Muscle of leg (tissue), 11 donors: ENCODE results near the gene AGT. TPM values are rescaled to one million over a fixed set of nuclear protein-coding genes. Genes with fewer than 3 reads are reported as not detected.
"Not testable (repeated sequence)": the region's sequence is repeated elsewhere in the genome, so short reads cannot be mapped to it uniquely, and the experiment has no call there.

Experiments used
- DNase-seq: peaks from one replicate; pipeline ENCODE4 v3.0.0; 2013
- H3K27ac ChIP-seq: one replicate; pipeline ENCODE4 v1.5.1; 2013; ENCODE audit warnings: mild to moderate bottlenecking, low read length, control low read depth
- H3K27me3 ChIP-seq: one replicate; pipeline ENCODE4 v1.6.1; 2013; ENCODE audit warnings: low read length; ENCODE audit not compliant: control insufficient read depth, insufficient read depth
- H3K36me3 ChIP-seq: one replicate; pipeline ENCODE4 v1.6.1; 2013; ENCODE audit warnings: low read length; ENCODE audit not compliant: control insufficient read depth, insufficient read depth
- H3K4me1 ChIP-seq: one replicate; pipeline ENCODE4 v1.6.1; 2013; ENCODE audit warnings: low read length; ENCODE audit not compliant: control insufficient read depth, insufficient read depth
- H3K4me3 ChIP-seq: one replicate; pipeline ENCODE4 v1.5.1; 2013; ENCODE audit warnings: low read length, control low read depth
- H3K9me3 ChIP-seq: replicated peaks from 2 replicates; pipeline ENCODE4 v1.6.1; 2013; ENCODE audit warnings: low read depth, low read length; ENCODE audit not compliant: control insufficient read depth
- WGBS: methylation state at CpG from one replicate; pipeline ENCODE4 v1.1.5; 2013; ENCODE audit warnings: missing lambda C conversion rate; ENCODE audit not compliant: insufficient coverage; 5-methylcytosine and 5-hydroxymethylcytosine counted together
- polyA plus RNA-seq, 8 donors: library from polyadenylated mRNA; unstranded; fragments of 120-200 nt; gene quantifications; one replicate each; pipeline versions ENCODE4 v1.2.1 to v1.2.3, GENCODE V29; 2013; ENCODE audit warnings: inconsistent platforms in 1 of 8, low replicate concordance in 1 of 8; ENCODE audit not compliant: insufficient read length in 8 of 8, insufficient read depth in 1 of 8
- total RNA-seq: library from RNA; stranded (reverse); fragments of 120-200 nt; gene quantifications from one replicate; pipeline ENCODE4 v1.2.4, GENCODE V29; 2013

Gene AGT
- total and polyA plus RNA-seq, 9 donors = 7.2 to 15.7 (median 8.7) TPM

- peaks cover 3% of the 10 kb centered on the region for H3K27me3 ChIP-seq
- no peaks in the 10 kb centered on the region for H3K9me3 ChIP-seq
- DNase-seq = no peak
- peaks cover 2% of the 10 kb centered on the region for H3K36me3 ChIP-seq
- WGBS = 84% methylated on average over 8 of the region's 19 CpGs
- H3K4me3 ChIP-seq = no peak overlapping the region
- H3K4me1 ChIP-seq = peaks cover 4% of the 10 kb centered on the region
- no peak overlapping the region for H3K27ac ChIP-seq
Observed at GRCh38 chr1:230701895-230702768, 11.8 kb downstream of the AGT start.

DNA sequence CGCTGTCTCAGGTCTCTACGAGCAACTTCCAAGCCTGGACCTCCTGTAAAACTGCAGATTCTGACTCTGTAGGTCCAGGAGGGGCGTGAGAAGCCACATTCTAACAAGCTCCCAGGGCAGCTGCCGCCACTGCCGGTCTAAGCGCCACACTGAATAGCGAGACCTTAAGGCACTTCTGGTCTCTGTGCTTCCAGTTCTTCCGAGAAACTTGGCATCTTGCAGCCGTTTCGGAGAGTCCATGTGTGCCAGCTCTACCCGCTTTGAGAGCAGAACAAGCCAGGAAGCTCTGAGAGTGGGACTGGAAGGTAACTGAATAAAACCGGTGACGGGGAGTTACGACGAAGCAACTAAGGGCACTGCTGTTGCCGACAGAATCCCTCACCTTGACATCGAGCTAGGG lies 12.5 kb downstream of the AGT start:
- 84% methylated on average over 17 of the region's 17 CpGs for WGBS
- Histone ChIP-seq H3K36me3 (peaks cover 2% of the 10 kb centered on the region), H3K27ac (no peak overlapping the region), H3K9me3 (no peaks in the 10 kb centered on the region), H3K4me1 (peaks cover 11% of the 10 kb centered on the region), H3K4me3 (no peak overlapping the region), H3K27me3 (peaks cover 3% of the 10 kb centered on the region)
- DNase-seq = no peak

DNA sequence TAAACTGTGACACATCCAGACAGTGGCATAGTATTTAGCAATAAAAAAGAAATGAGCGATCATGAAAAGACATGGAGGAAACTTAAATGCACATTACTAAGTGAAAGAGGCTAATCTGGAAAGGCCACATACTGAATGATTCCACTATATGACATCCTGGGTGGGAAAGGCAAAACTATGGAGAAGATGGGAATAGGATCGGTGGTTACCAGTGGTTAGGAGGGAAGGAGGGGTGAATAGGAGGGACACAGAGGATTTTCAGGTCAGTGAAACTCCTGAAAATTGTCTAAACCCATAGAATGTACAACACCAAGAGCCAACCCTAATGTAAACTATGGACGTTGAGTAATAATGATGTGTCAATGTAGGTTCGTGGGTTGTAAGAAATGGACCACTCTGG lies 13.8 kb downstream of the AGT start:
- Histone ChIP-seq H3K4me1 (peaks cover 15% of the 10 kb centered on the region), H3K27me3 (peaks cover 3% of the 10 kb centered on the region), H3K4me3 (no peak overlapping the region), H3K9me3 (no peaks in the 10 kb centered on the region), H3K36me3 (peaks cover 2% of the 10 kb centered on the region), H3K27ac (no peak overlapping the region)
- no CpG with 5 or more reads among the region's 4 CpGs for WGBS
- no peak for DNase-seq

GRCh38 chr1:230699716-230700115 lies 14.2 kb downstream of the AGT start:
- Histone ChIP-seq H3K9me3 (no peaks in the 10 kb centered on the region), H3K27me3 (peaks cover 3% of the 10 kb centered on the region), H3K4me1 (peaks cover 18% of the 10 kb centered on the region), H3K27ac (no peak overlapping the region), H3K36me3 (peaks cover 2% of the 10 kb centered on the region), H3K4me3 (no peak overlapping the region)
- WGBS = no CpG with 5 or more reads among the region's 1 CpG
- DNase-seq = no peak

GRCh38 chr1:230698964-230699363 lies 15.0 kb downstream of the AGT start:
- not testable (repeated sequence) for H3K9me3 ChIP-seq, DNase-seq, H3K4me3 ChIP-seq, H3K27me3 ChIP-seq, H3K27ac ChIP-seq, H3K36me3 ChIP-seq
- peaks cover 18% of the 10 kb centered on the region for H3K4me1 ChIP-seq

DNA sequence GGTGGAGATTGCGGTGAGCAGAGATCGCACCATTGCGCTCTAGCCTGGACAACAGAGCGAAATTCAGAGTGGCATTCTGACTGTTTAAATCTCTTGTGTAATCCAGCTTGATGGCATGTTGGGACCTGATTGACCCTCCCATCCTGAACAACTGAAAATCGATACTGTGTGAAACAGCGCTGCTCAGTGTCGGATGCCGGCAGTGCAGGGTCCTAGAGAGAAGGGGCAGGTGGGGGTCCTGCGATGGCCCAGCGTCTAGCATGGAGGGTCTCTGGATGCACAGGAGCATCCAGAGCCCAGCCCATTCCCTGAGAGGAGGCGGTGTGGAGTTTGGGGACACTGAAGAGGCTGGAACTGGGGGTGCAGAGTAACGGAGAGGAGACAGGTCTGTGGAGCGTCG lies 15.8 kb downstream of the AGT start:
- Histone ChIP-seq H3K27me3 (peaks cover 3% of the 10 kb centered on the region), H3K27ac (no peak overlapping the region), H3K4me3 (no peak overlapping the region), H3K4me1 (peaks cover 18% of the 10 kb centered on the region), H3K36me3 (peaks cover 15% of the 10 kb centered on the region), H3K9me3 (no peaks in the 10 kb centered on the region)
- DNase-seq = no peak
- WGBS = 86% methylated on average over 10 of the region's 14 CpGs

GRCh38 chr1:230696722-230697437 lies 17.0 kb downstream of the AGT start:
- WGBS = 71% methylated on average over 4 of the region's 7 CpGs
- Histone ChIP-seq H3K27me3 (peaks cover 3% of the 10 kb centered on the region), H3K4me3 (no peak overlapping the region), H3K9me3 (no peaks in the 10 kb centered on the region), H3K27ac (no peak overlapping the region), H3K36me3 (peaks cover 16% of the 10 kb centered on the region), H3K4me1 (peaks cover 18% of the 10 kb centered on the region)
- no peak for DNase-seq

DNA sequence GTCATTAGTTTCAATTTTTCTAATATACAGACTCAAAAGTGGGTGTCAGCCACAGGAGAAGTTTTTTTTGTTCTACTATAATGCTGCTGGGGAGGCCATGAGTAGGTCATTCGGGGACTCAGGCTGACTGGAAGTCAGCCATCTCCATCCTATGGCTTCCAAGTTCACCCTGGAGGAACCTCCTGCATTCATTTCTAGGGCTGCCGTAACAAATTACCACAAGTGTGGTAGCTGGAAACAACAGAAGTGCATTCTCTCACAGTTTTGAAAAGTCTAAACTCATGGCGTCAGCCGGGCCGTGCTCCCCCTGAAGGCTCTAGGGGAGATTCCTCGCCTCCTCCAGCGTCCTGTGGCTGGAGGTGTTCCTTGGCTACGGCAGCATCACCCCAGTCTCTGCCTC lies 17.7 kb downstream of the AGT start:
- Histone ChIP-seq H3K27me3 (no peaks in the 10 kb centered on the region), H3K27ac (no peak overlapping the region), H3K4me3 (no peak overlapping the region), H3K36me3 (peaks cover 20% of the 10 kb centered on the region), H3K9me3 (no peaks in the 10 kb centered on the region), H3K4me1 (peaks cover 18% of the 10 kb centered on the region)
- peak; percentile 28 for DNase-seq
- WGBS = 45% methylated on average over 7 of the region's 8 CpGs

DNA sequence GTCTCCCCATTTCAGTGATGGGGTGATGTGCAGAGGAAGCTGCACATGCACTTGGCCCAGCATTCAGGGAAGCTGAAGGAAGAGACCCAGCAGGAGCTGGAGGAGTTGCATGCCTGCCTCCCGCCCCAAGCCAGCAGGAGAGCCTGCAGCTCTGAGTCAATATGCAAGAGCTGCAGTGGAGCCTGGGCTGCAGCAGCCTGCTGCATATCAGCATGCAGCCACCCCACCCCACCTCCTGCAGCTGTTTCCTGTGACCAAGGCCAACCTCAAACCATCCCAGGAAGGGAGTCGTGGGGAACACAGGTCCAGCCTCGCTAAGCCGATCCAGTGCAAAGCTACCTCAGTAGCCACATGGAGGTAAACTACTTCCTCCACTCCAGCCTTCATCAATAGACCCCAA lies 18.9 kb downstream of the AGT start:
- Histone ChIP-seq H3K27ac (no peak overlapping the region), H3K4me3 (no peak overlapping the region), H3K9me3 (no peaks in the 10 kb centered on the region), H3K4me1 (peaks cover 18% of the 10 kb centered on the region), H3K36me3 (peaks cover 25% of the 10 kb centered on the region), H3K27me3 (no peaks in the 10 kb centered on the region)
- DNase-seq = no peak
- 56% methylated on average over 2 of the region's 4 CpGs for WGBS

DNA sequence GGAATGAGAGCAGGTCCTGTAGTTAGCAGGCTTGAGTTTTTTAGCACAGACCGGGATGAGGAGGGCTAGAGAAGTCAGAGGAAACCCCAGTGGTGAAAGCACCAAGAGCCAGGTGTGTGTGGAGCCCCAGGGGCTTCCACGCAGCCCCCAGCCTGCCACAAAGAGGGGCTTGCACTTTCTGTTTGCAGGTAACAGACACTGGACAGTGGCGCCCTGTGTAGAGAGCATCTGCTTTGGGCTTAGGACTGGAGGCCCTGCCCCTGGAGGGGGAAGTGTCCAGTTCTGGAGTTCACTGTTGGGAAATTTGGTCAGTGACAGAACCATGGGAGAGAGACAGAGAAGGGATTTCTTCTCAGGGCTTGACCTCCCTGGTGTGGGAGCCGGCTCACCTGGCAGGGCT lies 19.5 kb downstream of the AGT start:
- 88% methylated on average over 4 of the region's 4 CpGs for WGBS
- Histone ChIP-seq H3K9me3 (no peaks in the 10 kb centered on the region), H3K36me3 (peaks cover 30% of the 10 kb centered on the region), H3K4me3 (no peak overlapping the region), H3K4me1 (peaks cover 18% of the 10 kb centered on the region), H3K27ac (no peak overlapping the region), H3K27me3 (no peaks in the 10 kb centered on the region)
- DNase-seq = no peak
